Stimulated activated CD4-positive, alpha-beta T cell treated with anti-CD3 and anti-CD28 coated beads, Interleukin-1b, Interleukin-23, amount 100 ng/mL, for 48 hours (primary cell): Measurements from ENCODE around the gene MYH11.
"Not testable (repeated sequence)": the region's sequence is repeated elsewhere in the genome, so short reads cannot be mapped to it uniquely, and the experiment has no call there.

Experiments used
- DNase-seq: peaks from one replicate; pipeline ENCODE4 v3.0.0-alpha.2; 2020

MYH11 gene

GRCh38 chr16:15807603-15808009 lies 49.2 kb downstream of the MYH11 start:
- DNase-seq: no peak

GRCh38 chr16:15803618-15804017 lies 53.2 kb downstream of the MYH11 start:
- DNase-seq: no peak

- no peak for DNase-seq
These were observed 56.9 kb downstream of the MYH11 start for GRCh38 chr16:15799851-15800495.

GRCh38 chr16:15798671-15799070 lies 58.2 kb downstream of the MYH11 start:
- no peak for DNase-seq

GRCh38 chr16:15796885-15797284 lies 59.9 kb downstream of the MYH11 start:
- no peak for DNase-seq

- no peak for DNase-seq
These were observed 61.2 kb downstream of the MYH11 start for GRCh38 chr16:15795615-15796014.

GRCh38 chr16:15792563-15792971 lies 64.3 kb downstream of the MYH11 start:
- DNase-seq: no peak

GRCh38 chr16:15790458-15790857 lies 66.4 kb downstream of the MYH11 start:
- DNase-seq: no peak

- DNase-seq: not testable (repeated sequence)
These were observed 67.0 kb downstream of the MYH11 start for GRCh38 chr16:15789816-15790215.

GRCh38 chr16:15788846-15789239 lies 68.0 kb downstream of the MYH11 start:
- no peak for DNase-seq

- no peak for DNase-seq
These were observed 70.3 kb downstream of the MYH11 start for GRCh38 chr16:15786501-15786900.

GRCh38 chr16:15785386-15786059 lies 71.3 kb downstream of the MYH11 start:
- DNase-seq: no peak

- DNase-seq: no peak
These were observed 72.8 kb downstream of the MYH11 start for GRCh38 chr16:15783985-15784384.

- DNase-seq: no peak
These were observed 74.1 kb downstream of the MYH11 start for GRCh38 chr16:15782573-15783365.

GRCh38 chr16:15781650-15782049 lies 75.2 kb downstream of the MYH11 start:
- DNase-seq: no peak

GRCh38 chr16:15780805-15781204 lies 76.0 kb downstream of the MYH11 start:
- DNase-seq: no peak

- no peak for DNase-seq
These were observed 77.0 kb downstream of the MYH11 start for GRCh38 chr16:15779664-15780351.

GRCh38 chr16:15778999-15779614 lies 77.7 kb downstream of the MYH11 start:
- no peak for DNase-seq

GRCh38 chr16:15778204-15778743 lies 78.6 kb downstream of the MYH11 start:
- no peak for DNase-seq

GRCh38 chr16:15777533-15778203 lies 79.2 kb downstream of the MYH11 start:
- DNase-seq: peak; percentile 11

- DNase-seq: no peak
These were observed 80.3 kb downstream of the MYH11 start for GRCh38 chr16:15776572-15776971.
